ENCODE results near the gene GRID1. TPM values are rescaled to one million over a fixed set of nuclear protein-coding genes. Genes with fewer than 3 reads are reported as not detected.

The GRID1 gene
- total RNA-seq, 4 donors from 2014 or later, result 0.03 to 2.7 (median 0.49) TPM

DNA sequence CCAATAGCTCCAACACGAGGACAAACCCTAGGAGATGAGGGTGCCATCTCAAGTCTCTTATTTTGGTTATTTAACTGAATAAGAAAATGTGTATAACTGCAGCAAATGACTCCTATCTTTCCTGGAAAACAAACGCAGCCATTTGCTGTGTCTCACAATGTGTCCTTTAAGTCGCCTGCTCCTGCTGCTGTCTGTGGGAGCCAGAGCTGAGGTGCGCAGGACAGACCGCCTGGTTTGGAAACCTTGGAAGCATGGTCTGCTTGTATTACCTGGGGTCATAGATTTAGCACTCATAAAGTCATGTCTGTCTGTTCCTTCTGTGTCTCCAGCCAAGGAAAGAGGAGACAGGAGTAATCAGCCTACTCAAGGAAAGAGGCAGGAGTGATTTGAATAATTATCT, 760.2 kb downstream of the GRID1 start:
- intact Hi-C loops (cut with DNase I), result no loop called here
- Histone ChIP-seq H3K27ac (no peak overlapping the region), H3K27me3 (no peaks in the 10 kb centered on the region), H3K4me1 (no peaks in the 10 kb centered on the region), H3K9me3 (no peaks in the 10 kb centered on the region), H3K4me3 (no peak overlapping the region), H3K36me3 (no peaks in the 10 kb centered on the region)
- TF ChIP-seq CTCF (IDR thresholded peaks at IDR 0.05) (no peak), POLR2A (IDR thresholded peaks at IDR 0.05) (no peak)
- no peak for DNase-seq
- 76 to 78% methylated on average over 5 of the region's 5 CpGs for WGBS, 2 donors

DNA sequence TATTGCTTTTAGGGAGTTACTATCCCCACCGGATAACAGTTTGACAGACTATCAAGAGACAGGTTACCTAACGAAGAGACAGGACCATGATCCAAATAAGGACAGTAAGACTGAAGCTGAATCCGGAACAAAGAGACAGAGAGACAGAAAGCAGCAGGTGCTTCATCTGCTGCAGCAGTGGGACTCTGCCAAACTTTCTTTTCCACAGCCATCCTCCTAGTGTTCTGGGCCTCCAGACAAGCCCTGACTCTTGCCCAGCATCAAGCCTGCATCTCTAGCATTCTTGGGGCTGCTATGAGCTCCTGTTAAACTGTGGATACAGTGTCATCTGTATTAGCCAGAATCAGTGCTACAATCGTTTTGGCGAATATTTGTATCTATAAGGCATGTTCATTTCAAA, 761.7 kb downstream of the GRID1 start:
- H3K4me1 ChIP-seq, result no peaks in the 10 kb centered on the region
- 78 to 82% methylated on average over 4 to 5 of the region's 5 CpGs for WGBS, 2 donors
- no peaks in the 10 kb centered on the region for H3K36me3 ChIP-seq
- H3K9me3 ChIP-seq, result no peaks in the 10 kb centered on the region
- no peak overlapping the region for H3K27ac ChIP-seq
- TF ChIP-seq CTCF (IDR thresholded peaks at IDR 0.05) (no peak), POLR2A (IDR thresholded peaks at IDR 0.05) (no peak)
- no peak overlapping the region for H3K4me3 ChIP-seq
- no peak for DNase-seq
- H3K27me3 ChIP-seq, result no peaks in the 10 kb centered on the region
- intact Hi-C loops (cut with DNase I), result no loop called here

DNA sequence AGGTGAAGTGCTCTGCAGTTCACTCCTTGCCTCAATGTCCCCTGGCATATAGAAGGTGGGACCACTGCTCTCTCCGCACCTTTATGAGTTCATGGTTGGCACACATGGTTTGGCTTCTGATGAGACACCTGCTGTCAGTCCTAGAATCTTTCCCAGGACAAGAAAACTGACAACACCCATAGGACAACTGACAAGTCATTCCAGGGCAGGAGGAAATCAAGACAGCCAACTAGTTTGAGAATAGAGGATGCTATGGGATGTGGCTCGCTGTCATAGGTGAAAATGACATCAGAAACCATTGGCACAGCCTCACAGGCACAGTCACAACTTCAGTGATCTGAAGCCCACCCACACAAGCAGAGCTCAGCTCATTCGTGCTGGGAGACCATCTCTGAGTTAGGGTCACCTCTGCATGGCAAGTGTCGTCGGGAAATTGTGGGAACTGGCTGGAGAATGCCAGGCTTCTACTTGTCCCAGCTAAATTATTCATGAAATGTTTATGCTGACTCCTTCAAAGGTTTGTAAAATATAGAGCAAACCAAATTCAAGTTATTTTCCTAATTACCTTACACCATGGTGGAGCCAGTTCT, 762.4 kb downstream of the GRID1 start:
- no peaks in the 10 kb centered on the region for H3K36me3 ChIP-seq
- TF ChIP-seq CTCF (IDR thresholded peaks at IDR 0.05) (no peak), POLR2A (IDR thresholded peaks at IDR 0.05) (no peak)
- no peaks in the 10 kb centered on the region for H3K9me3 ChIP-seq
- 60 to 76% methylated on average over 5 of the region's 5 CpGs for WGBS, 2 donors
- no peaks in the 10 kb centered on the region for H3K4me1 ChIP-seq
- no peaks in the 10 kb centered on the region for H3K27me3 ChIP-seq
- no peak overlapping the region for H3K27ac ChIP-seq
- no peak for DNase-seq
- intact Hi-C loops (cut with DNase I), result no loop called here
- H3K4me3 ChIP-seq, result no peak overlapping the region

DNA sequence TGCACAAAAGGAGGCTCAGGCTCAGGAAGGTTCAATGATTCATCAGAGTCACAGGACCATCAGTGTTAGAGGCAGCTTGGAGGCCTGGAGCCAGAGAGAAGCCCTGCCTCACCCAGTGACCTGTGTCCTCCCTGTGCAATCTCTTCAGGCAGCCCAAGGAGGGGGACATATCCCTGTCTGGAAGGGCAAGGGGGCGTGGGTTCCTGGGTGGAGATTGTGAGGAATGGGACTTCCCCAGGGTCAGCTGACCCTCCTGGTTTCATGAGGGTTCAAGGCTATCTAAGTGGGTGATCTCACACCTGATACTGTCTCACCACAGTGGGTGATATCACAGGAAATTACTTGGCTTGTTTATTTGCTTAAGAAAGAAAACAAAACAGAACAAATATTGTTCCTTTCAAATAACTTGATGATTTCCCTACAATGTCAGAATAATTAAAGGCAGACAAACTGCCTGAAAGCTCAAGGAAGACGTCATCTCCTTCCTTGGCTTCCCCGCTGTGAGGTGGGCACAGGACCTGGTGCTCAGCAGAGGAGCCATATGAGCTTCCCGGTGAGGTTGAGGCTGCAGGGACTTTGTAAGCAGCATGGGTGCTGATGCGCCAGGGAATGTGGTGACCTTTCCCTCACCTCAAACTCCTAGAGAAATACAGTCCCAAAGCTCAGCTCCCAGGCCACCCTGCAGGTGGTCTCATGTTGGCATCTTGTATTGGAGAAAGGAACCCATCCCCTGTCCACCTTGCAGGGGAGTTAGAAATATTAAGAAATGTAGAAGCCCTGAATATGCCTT, 763.2 kb downstream of the GRID1 start:
- WGBS, 2 donors, result 69 to 80% methylated on average over 4 to 5 of the region's 5 CpGs
- no peaks in the 10 kb centered on the region for H3K36me3 ChIP-seq
- H3K27me3 ChIP-seq, result no peaks in the 10 kb centered on the region
- H3K4me1 ChIP-seq, result no peaks in the 10 kb centered on the region
- H3K27ac ChIP-seq, result no peak overlapping the region
- no peak for DNase-seq
- no peaks in the 10 kb centered on the region for H3K9me3 ChIP-seq
- no peak overlapping the region for H3K4me3 ChIP-seq
- intact Hi-C loops (cut with DNase I), result no loop called here
- TF ChIP-seq CTCF (IDR thresholded peaks at IDR 0.05) (no peak), POLR2A (IDR thresholded peaks at IDR 0.05) (no peak)

GRCh38 chr10:85602713-85603112, 763.9 kb downstream of the GRID1 start:
- WGBS, 2 donors, result 40 to 50% methylated on average over 1 of the region's 1 CpG
- TF ChIP-seq CTCF (IDR thresholded peaks at IDR 0.05) (no peak), POLR2A (IDR thresholded peaks at IDR 0.05) (no peak)
- no peak overlapping the region for H3K27ac ChIP-seq
- intact Hi-C loops (cut with DNase I), result no loop called here
- DNase-seq, result no peak
- no peaks in the 10 kb centered on the region for H3K9me3 ChIP-seq
- H3K4me1 ChIP-seq, result no peaks in the 10 kb centered on the region
- no peak overlapping the region for H3K4me3 ChIP-seq
- H3K36me3 ChIP-seq, result no peaks in the 10 kb centered on the region
- H3K27me3 ChIP-seq, result no peaks in the 10 kb centered on the region

All from esophagus squamous epithelium (tissue), 5 donors.